ENCODE measurements around the gene EMID1. TPM values are rescaled to one million over a fixed set of nuclear protein-coding genes. Genes with fewer than 3 reads are reported as not detected.

The EMID1 gene
- total RNA-seq, 1 donor from 2014 or later, result 6.7 TPM

DNA sequence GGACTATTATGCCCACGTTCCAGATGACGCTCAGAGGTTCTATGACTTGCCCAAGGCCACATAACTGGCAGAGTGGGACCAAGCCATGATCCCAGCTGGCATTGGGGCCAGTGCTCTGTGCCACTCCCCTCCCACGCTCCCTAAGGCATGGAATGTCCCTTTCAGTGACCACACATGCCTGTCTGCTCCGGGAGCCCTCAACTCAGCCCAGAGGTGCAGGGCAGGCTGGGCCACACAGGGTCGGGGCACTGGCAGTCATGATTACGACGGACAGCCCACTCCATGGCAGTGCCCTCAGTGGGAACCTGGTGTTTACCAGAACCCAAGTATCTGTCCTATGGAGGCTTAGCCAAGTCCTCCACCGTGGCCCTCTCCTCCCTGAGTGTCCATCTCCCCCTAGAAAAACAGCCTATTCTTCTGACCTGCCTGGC, 52.1 kb downstream of the EMID1 start:
- no peaks in the 10 kb centered on the region for H3K36me3 ChIP-seq
- peaks cover 8% of the 10 kb centered on the region for H3K4me1 ChIP-seq
- no peak overlapping the region for H3K4me2 ChIP-seq
- H3K4me3 ChIP-seq, result no peak overlapping the region
- no peaks in the 10 kb centered on the region for H3K27me3 ChIP-seq
- peaks cover 6% of the 10 kb centered on the region for H3K36me3 Mint-ChIP-seq
- TF ChIP-seq EZH2phosphoT487 (IDR thresholded peaks at IDR 0.05) (no peak), EZH2 (IDR thresholded peaks at IDR 0.05) (no peak)
- TF ChIP-seq, protein P1, sequence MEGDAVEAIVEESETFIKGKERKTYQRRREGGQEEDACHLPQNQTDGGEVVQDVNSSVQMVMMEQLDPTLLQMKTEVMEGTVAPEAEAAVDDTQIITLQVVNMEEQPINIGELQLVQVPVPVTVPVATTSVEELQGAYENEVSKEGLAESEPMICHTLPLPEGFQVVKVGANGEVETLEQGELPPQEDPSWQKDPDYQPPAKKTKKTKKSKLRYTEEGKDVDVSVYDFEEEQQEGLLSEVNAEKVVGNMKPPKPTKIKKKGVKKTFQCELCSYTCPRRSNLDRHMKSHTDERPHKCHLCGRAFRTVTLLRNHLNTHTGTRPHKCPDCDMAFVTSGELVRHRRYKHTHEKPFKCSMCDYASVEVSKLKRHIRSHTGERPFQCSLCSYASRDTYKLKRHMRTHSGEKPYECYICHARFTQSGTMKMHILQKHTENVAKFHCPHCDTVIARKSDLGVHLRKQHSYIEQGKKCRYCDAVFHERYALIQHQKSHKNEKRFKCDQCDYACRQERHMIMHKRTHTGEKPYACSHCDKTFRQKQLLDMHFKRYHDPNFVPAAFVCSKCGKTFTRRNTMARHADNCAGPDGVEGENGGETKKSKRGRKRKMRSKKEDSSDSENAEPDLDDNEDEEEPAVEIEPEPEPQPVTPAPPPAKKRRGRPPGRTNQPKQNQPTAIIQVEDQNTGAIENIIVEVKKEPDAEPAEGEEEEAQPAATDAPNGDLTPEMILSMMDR (IDR thresholded peaks at IDR 0.05), result no peak
- H2AFZ ChIP-seq (replicated peaks), result no peak overlapping the region
- DNase-seq (ENCODE audit: low spot score), result no peak
- H3K27ac Mint-ChIP-seq, result peak overlapping the region; percentile 25
- H3K9ac ChIP-seq, result no peak overlapping the region
- H4K20me1 ChIP-seq (ENCODE audit: low read depth), result peaks cover 3% of the 10 kb centered on the region
- peaks cover 7% of the 10 kb centered on the region for H3F3A ChIP-seq (ENCODE audit: low read depth)
- no peaks in the 10 kb centered on the region for H3K27me3 Mint-ChIP-seq (ENCODE audit: insufficient read depth, low read depth)
- H3K4me3 Mint-ChIP-seq, result no peak overlapping the region
- no peaks in the 10 kb centered on the region for H3K4me1 Mint-ChIP-seq
- no peaks in the 10 kb centered on the region for H3K9me3 ChIP-seq (ENCODE audit: low read depth)
- no peaks in the 10 kb centered on the region for H3K9me3 Mint-ChIP-seq
- no peaks in the 10 kb centered on the region for H3K79me2 ChIP-seq (ENCODE audit: low read depth)
- no peak overlapping the region for H3K27ac ChIP-seq

DNA sequence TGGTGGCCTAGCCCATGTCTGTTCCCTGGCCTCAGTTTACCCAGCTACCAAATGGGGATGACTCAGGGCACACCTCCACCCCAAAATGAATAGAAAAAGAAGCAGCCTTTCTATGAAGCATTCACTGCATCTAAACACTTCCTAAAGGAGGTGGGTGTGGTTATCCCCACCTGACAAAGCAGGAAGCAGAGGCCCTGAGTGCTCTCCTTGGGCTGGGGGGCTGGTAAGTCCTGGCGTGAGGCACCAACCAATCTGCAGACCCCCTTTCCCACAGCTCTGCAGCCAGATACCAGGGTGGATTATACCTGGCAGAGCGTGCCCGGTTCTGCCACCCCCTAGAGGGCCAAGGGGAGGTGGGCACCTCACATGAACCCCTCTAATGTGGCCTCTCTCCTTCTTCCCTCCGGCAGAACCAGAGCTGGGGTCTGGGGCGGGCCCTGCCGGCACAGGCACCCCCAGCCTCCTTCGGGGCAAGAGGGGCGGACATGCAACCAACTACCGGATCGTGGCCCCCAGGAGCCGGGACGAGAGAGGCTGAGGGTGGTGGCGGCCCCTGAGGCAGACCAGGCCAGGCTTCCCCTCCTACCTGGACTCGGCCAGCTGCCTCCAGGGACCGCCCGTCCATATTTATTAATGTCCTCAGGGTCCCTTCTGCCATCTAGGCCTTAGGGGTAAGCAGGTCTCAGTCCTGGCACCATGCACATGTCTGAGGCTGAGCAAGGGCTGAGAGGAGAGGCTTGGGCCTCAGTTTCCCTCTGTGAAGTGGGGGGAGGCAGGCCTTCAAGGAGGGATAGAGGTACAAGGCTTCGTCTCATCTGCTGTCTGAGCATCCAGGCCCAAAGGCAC, 52.9 kb downstream of the EMID1 start:
- H3K4me1 Mint-ChIP-seq, result no peaks in the 10 kb centered on the region
- H4K20me1 ChIP-seq (ENCODE audit: low read depth), result peaks cover 3% of the 10 kb centered on the region
- no peaks in the 10 kb centered on the region for H3K9me3 Mint-ChIP-seq
- no peak overlapping the region for H3K4me3 Mint-ChIP-seq
- no peaks in the 10 kb centered on the region for H3K27me3 Mint-ChIP-seq (ENCODE audit: insufficient read depth, low read depth)
- H3K79me2 ChIP-seq (ENCODE audit: low read depth), result no peaks in the 10 kb centered on the region
- peaks cover 7% of the 10 kb centered on the region for H3F3A ChIP-seq (ENCODE audit: low read depth)
- no peak for TF ChIP-seq EZH2phosphoT487 (IDR thresholded peaks at IDR 0.05)
- TF ChIP-seq, protein P1 (IDR thresholded peaks at IDR 0.05), result no peak
- no peak for TF ChIP-seq EZH2 (IDR thresholded peaks at IDR 0.05)
- no peaks in the 10 kb centered on the region for H3K9me3 ChIP-seq (ENCODE audit: low read depth)
- peak overlapping the region; percentile 25 for H3K27ac Mint-ChIP-seq
- H3K27me3 ChIP-seq, result no peaks in the 10 kb centered on the region
- H3K4me3 ChIP-seq, result no peak overlapping the region
- no peak for DNase-seq (ENCODE audit: low spot score)
- H2AFZ ChIP-seq (replicated peaks), result no peak overlapping the region
- H3K9ac ChIP-seq, result no peak overlapping the region
- H3K36me3 ChIP-seq, result no peaks in the 10 kb centered on the region
- peaks cover 8% of the 10 kb centered on the region for H3K4me1 ChIP-seq
- peaks cover 4% of the 10 kb centered on the region for H3K36me3 Mint-ChIP-seq
- H3K4me2 ChIP-seq, result no peak overlapping the region
- H3K27ac ChIP-seq, result no peak overlapping the region

DNA sequence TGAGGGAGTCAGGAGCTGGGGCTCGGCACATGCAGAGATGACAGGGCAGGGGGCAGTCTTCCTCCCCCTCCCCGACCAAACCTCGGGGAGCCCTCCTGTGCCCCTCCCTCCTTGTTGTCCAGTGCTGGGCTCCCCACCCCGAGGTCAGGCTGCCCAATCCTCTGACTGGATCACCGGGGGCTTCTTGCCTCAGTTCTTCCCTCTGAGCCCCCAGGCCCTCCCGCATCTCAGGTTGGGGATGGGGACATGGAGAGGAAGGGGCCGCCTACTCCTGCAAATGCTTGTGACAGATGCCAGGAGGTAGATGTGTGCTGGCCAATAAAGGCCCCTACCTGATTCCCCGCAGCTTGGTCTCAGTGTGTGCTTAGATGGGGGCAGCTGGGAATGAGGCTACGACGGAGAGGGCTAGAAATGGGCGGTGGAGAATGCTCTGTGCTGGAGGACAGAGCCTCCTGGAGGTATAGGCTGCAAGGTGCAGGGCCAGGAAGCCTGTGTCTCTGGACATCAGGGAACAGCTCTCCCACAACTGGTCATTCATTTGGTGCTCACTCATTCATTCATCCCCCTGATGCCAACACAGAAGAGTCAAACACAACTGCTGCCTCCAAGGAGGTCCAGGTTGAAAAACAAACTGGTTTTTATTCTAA, 53.7 kb downstream of the EMID1 start:
- no peaks in the 10 kb centered on the region for H3K4me1 Mint-ChIP-seq
- H3K4me3 Mint-ChIP-seq, result no peak overlapping the region
- Histone ChIP-seq H3F3A (ENCODE audit: low read depth) (peaks cover 7% of the 10 kb centered on the region), H3K36me3 (no peaks in the 10 kb centered on the region), H3K9me3 (ENCODE audit: low read depth) (no peaks in the 10 kb centered on the region), H4K20me1 (ENCODE audit: low read depth) (peaks cover 3% of the 10 kb centered on the region), H3K4me3 (no peak overlapping the region), H3K4me2 (no peak overlapping the region), H3K79me2 (ENCODE audit: low read depth) (no peaks in the 10 kb centered on the region), H3K27ac (no peak overlapping the region), H3K27me3 (no peaks in the 10 kb centered on the region), H2AFZ (replicated peaks) (no peak overlapping the region), H3K9ac (no peak overlapping the region), H3K4me1 (peaks cover under 1% of the 10 kb centered on the region)
- H3K27me3 Mint-ChIP-seq (ENCODE audit: insufficient read depth, low read depth), result no peaks in the 10 kb centered on the region
- no peaks in the 10 kb centered on the region for H3K9me3 Mint-ChIP-seq
- H3K36me3 Mint-ChIP-seq, result peaks cover 4% of the 10 kb centered on the region
- DNase-seq (ENCODE audit: low spot score), result peak; percentile 38
- H3K27ac Mint-ChIP-seq, result no peak overlapping the region
- TF ChIP-seq, protein P1 (IDR thresholded peaks at IDR 0.05), result peak; percentile 38
- no peak for TF ChIP-seq EZH2phosphoT487 (IDR thresholded peaks at IDR 0.05)
- TF ChIP-seq EZH2 (IDR thresholded peaks at IDR 0.05), result no peak

Data from neural progenitor cell (in vitro differentiated cells).